HEK293 (cell line): Measurements from ENCODE around the gene SBNO2.

Experiments
- CTCF ChIP-seq: fragments of 450-650 bp; formaldehyde crosslinking; IDR thresholded peaks from 2 replicates; pipeline ENCODE4 v1.5.1; 2016; ENCODE audit warnings: missing biosample characterization, missing genetic modification characterization
- FEZF1 ChIP-seq: fragments of 450-650 bp; formaldehyde crosslinking; IDR thresholded peaks from 2 replicates; pipeline ENCODE4 v1.5.1; 2016; ENCODE audit warnings: missing biosample characterization, missing genetic modification characterization
- KLF10 ChIP-seq: fragments of 450-650 bp; IDR thresholded peaks from 2 replicates; pipeline ENCODE4 v1.5.1; 2018; ENCODE audit warnings: missing biosample characterization, mild to moderate bottlenecking, missing genetic modification characterization
- KLF17 ChIP-seq: fragments of 450-650 bp; formaldehyde crosslinking; IDR thresholded peaks from 2 replicates; pipeline ENCODE4 v1.5.1; 2016; ENCODE audit warnings: missing biosample characterization, missing genetic modification characterization
- KLF7 ChIP-seq: fragments of 450-650 bp; formaldehyde crosslinking; IDR thresholded peaks from 2 replicates; pipeline ENCODE4 v1.5.1; 2016; ENCODE audit warnings: missing biosample characterization, missing genetic modification characterization, borderline replicate concordance
- PRDM4 ChIP-seq: fragments of 450-650 bp; formaldehyde crosslinking; IDR thresholded peaks from 2 replicates; pipeline ENCODE4 v1.5.1; 2017; ENCODE audit warnings: missing biosample characterization, missing genetic modification characterization
- REST ChIP-seq: fragments of 450-650 bp; formaldehyde crosslinking; IDR thresholded peaks from 2 replicates; pipeline ENCODE4 v1.5.1; 2016; ENCODE audit warnings: missing biosample characterization, missing genetic modification characterization
- SP2 ChIP-seq: fragments of 450-650 bp; formaldehyde crosslinking; IDR thresholded peaks from 2 replicates; pipeline ENCODE4 v1.5.1; 2016; ENCODE audit warnings: missing biosample characterization, missing genetic modification characterization
- SP3 ChIP-seq: fragments of 450-650 bp; formaldehyde crosslinking; IDR thresholded peaks from 2 replicates; pipeline ENCODE4 v1.5.1; 2016; ENCODE audit warnings: missing biosample characterization, missing genetic modification characterization
- WT1 ChIP-seq: fragments of 450-650 bp; formaldehyde crosslinking; IDR thresholded peaks from 2 replicates; pipeline ENCODE4 v1.5.1; 2016; ENCODE audit warnings: missing biosample characterization, missing genetic modification characterization
- YY1 ChIP-seq: fragments of 450-650 bp; formaldehyde crosslinking; IDR thresholded peaks from 2 replicates; pipeline ENCODE4 v1.5.1; 2018; ENCODE audit warnings: missing biosample characterization, missing genetic modification characterization
- ZBTB11 ChIP-seq: fragments of 450-650 bp; formaldehyde crosslinking; conservative IDR thresholded peaks from 2 replicates; pipeline ENCODE4 v1.5.1; 2016; ENCODE audit warnings: low read depth, missing biosample characterization, missing genetic modification characterization
- ZBTB26 ChIP-seq: fragments of 450-650 bp; formaldehyde crosslinking; optimal IDR thresholded peaks from 2 replicates; pipeline ENCODE3; 2016; ENCODE audit warnings: missing biosample characterization, mild to moderate bottlenecking, missing genetic modification characterization
- ZEB2 ChIP-seq: fragments of 450-650 bp; formaldehyde crosslinking; IDR thresholded peaks from 2 replicates; pipeline ENCODE4 v1.5.1; 2016; ENCODE audit warnings: missing biosample characterization, missing genetic modification characterization
- ZNF140 ChIP-seq: fragments of 450-650 bp; formaldehyde crosslinking; IDR thresholded peaks from 2 replicates; pipeline ENCODE4 v1.5.1; 2016; ENCODE audit warnings: missing biosample characterization, missing genetic modification characterization
- ZNF214 ChIP-seq: fragments of 450-650 bp; formaldehyde crosslinking; IDR thresholded peaks from 2 replicates; pipeline ENCODE4 v1.5.1; 2017; ENCODE audit warnings: missing biosample characterization, mild to moderate bottlenecking, missing genetic modification characterization, borderline replicate concordance
- ZNF223 ChIP-seq: fragments of 450-650 bp; formaldehyde crosslinking; IDR thresholded peaks from 2 replicates; pipeline ENCODE4 v1.5.1; 2016; ENCODE audit warnings: missing biosample characterization, missing genetic modification characterization
- ZNF274 ChIP-seq, 2 experiments: fragments of 200-500 bp in 1 of 2; fragments of 450-650 bp in 1 of 2; sonication (Bioruptor generic) in 1 of 2; formaldehyde crosslinking in 1 of 2; IDR thresholded peaks; 2 replicates each; pipeline versions ENCODE4 v1.5.1 to v1.6.1; 2014 to 2016; ENCODE audit warnings: borderline replicate concordance in 1 of 2, inconsistent platforms in 1 of 2, low read length in 1 of 2, missing biosample characterization in 1 of 2, missing genetic modification characterization in 1 of 2
- ZNF324 ChIP-seq: fragments of 450-650 bp; formaldehyde crosslinking; IDR thresholded peaks from 2 replicates; pipeline ENCODE4 v1.5.1; 2016; ENCODE audit warnings: missing biosample characterization, missing genetic modification characterization
- ZNF350 ChIP-seq: fragments of 450-650 bp; formaldehyde crosslinking; IDR thresholded peaks from 2 replicates; pipeline ENCODE4 v1.5.0; 2017; ENCODE audit warnings: missing biosample characterization, mild to moderate bottlenecking, missing genetic modification characterization
- ZNF580 ChIP-seq: fragments of 450-650 bp; formaldehyde crosslinking; IDR thresholded peaks from 2 replicates; pipeline ENCODE4 v1.5.1; 2016; ENCODE audit warnings: missing biosample characterization, missing genetic modification characterization
- ZNF660 ChIP-seq: fragments of 450-650 bp; IDR thresholded peaks from 2 replicates; pipeline ENCODE4 v1.5.1; 2018; ENCODE audit warnings: missing biosample characterization, mild to moderate bottlenecking, missing genetic modification characterization
- ZXDB ChIP-seq: fragments of 450-650 bp; formaldehyde crosslinking; IDR thresholded peaks from 2 replicates; pipeline ENCODE4 v1.5.1; 2016; ENCODE audit warnings: missing biosample characterization, missing genetic modification characterization

The SBNO2 gene

GRCh38 chr19:1173845-1174809 lies at the start of gene SBNO2 (continued):
- TF ChIP-seq ZBTB11 (tag by site-specific recombination): peak; percentile 56
- TF ChIP-seq KLF10: peak; percentile 63
- peak; percentile 73 for TF ChIP-seq ZNF580
- peak; percentile 96 for TF ChIP-seq SP3 (tag by site-specific recombination)
- no peak for TF ChIP-seq ZNF140
- no peak for TF ChIP-seq ZNF350 (tag by site-specific recombination)
- TF ChIP-seq KLF17 (tag by site-specific recombination): peak; percentile 45; the same call in 1 of the 2 replicates
- TF ChIP-seq ZNF274 (IDR thresholded peaks at IDR 0.05; ENCODE audit: low read length): no peak
- no peak for TF ChIP-seq ZNF274 (tag by site-specific recombination; IDR thresholded peaks at IDR 0.05; ENCODE audit: borderline replicate concordance)
- peak; percentile 43; the same call in 1 of the 2 replicates for TF ChIP-seq ZEB2
- peak; percentile 22 for TF ChIP-seq ZBTB26 (tag by site-specific recombination)
- TF ChIP-seq FEZF1: no peak
- TF ChIP-seq YY1 (tag by site-specific recombination): peak; percentile 83
- TF ChIP-seq ZNF223: no peak
- TF ChIP-seq SP2 (tag by site-specific recombination): peak; percentile 86
- TF ChIP-seq CTCF (tag by site-specific recombination): 0 out of 2 replicates have a peak, but pooled peaks have one; percentile 8
- no peak for TF ChIP-seq KLF7 (tag by site-specific recombination)
- TF ChIP-seq REST (tag by site-specific recombination): no peak
- TF ChIP-seq ZNF214: no peak
- TF ChIP-seq PRDM4: 0 out of 2 replicates have a peak, but pooled peaks have one; percentile 37
- peak; percentile 11; the same call in 1 of the 2 replicates for TF ChIP-seq WT1 (tag by site-specific recombination)
- TF ChIP-seq ZNF660 (tag by site-specific recombination): peak; percentile 61; the same call in 1 of the 2 replicates
- 0 out of 2 replicates have a peak, but pooled peaks have one; percentile 50 for TF ChIP-seq ZNF324 (tag by site-specific recombination)
- TF ChIP-seq ZXDB (tag by site-specific recombination): 0 out of 2 replicates have a peak, but pooled peaks have one; percentile 48
